ENCODE results near the gene ANO3. TPM values are rescaled to one million over a fixed set of nuclear protein-coding genes. Genes with fewer than 3 reads are reported as not detected.

Gene ANO3
- total RNA-seq, 1 donor from 2014 or later, result not detected

DNA sequence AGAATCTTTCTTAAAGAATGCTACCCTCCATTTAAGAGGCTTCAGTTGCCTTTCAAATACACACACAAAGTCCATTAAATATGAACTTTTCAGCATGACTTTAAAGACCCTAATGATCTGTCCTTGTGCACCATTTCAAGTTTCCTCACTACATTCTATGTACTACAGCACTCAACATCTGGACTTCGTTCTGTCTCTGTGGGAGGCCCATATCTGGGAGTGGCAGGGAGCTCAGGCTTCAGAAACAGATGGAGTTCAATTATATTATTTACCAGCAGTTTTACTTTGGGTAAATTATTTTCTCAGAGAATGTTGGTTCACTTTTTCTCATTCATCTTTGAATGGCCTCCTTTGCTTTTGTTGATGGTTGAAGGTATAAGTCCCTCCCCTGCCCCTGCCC lies 67.4 kb downstream of the ANO3 start:
- no peaks in the 10 kb centered on the region for H3K27me3 ChIP-seq

DNA sequence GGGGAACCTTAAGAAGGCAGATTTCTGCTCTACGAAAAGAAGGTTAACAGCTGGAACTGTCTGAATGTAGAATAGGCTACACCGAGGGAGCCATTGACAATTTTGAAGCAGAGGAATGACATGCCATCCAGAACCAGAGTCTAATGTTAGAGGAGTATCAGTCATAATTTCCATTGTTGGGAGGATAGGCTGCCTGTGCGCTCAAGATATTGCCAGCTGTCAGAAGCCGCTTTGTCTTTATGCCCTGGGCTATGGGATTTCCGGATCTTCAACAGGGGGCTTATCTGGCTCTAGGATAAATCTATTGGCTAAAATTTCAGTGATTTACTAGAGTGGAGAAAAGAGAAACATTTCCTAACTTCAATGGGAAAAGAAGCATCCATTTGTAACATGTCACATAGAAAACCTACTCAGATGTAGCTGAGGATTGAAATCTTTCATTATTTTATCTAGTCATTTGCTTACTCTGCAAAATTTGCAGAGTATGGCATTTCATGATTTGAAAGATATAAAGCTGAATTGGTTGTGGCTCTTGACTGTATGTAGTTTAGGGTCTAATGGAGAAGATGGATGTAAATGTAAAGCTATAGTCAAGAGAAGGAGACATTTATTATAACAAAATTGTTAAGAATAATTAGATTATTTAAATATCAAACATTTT lies 78.9 kb downstream of the ANO3 start:
- no peaks in the 10 kb centered on the region for H3K27me3 ChIP-seq
- H3K36me3 ChIP-seq, result no peaks in the 10 kb centered on the region
- DNase-seq (ENCODE audit: extremely low spot score in 2 of 2), result no peak
- H3K9me3 ChIP-seq, result no peaks in the 10 kb centered on the region
- TF ChIP-seq, protein P1, sequence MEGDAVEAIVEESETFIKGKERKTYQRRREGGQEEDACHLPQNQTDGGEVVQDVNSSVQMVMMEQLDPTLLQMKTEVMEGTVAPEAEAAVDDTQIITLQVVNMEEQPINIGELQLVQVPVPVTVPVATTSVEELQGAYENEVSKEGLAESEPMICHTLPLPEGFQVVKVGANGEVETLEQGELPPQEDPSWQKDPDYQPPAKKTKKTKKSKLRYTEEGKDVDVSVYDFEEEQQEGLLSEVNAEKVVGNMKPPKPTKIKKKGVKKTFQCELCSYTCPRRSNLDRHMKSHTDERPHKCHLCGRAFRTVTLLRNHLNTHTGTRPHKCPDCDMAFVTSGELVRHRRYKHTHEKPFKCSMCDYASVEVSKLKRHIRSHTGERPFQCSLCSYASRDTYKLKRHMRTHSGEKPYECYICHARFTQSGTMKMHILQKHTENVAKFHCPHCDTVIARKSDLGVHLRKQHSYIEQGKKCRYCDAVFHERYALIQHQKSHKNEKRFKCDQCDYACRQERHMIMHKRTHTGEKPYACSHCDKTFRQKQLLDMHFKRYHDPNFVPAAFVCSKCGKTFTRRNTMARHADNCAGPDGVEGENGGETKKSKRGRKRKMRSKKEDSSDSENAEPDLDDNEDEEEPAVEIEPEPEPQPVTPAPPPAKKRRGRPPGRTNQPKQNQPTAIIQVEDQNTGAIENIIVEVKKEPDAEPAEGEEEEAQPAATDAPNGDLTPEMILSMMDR (IDR thresholded peaks at IDR 0.05), result no peak
- TF ChIP-seq POLR2A (IDR thresholded peaks at IDR 0.05) (no peak), POLR2AphosphoS5 (IDR thresholded peaks at IDR 0.05; ENCODE audit: insufficient read depth in 1 of 2, low read depth in 1 of 2) (no peak)
- no peak overlapping the region for H3K27ac ChIP-seq
- H3K4me3 ChIP-seq, result no peak overlapping the region
- H3K4me1 ChIP-seq, result no peaks in the 10 kb centered on the region
- intact Hi-C loops (cut with DNase I), result no loop called here

More for the DNA sequence above, 67.4 kb downstream of the ANO3 start:
- intact Hi-C loops (cut with DNase I), result no loop called here
- no peaks in the 10 kb centered on the region for H3K9me3 ChIP-seq
- H3K4me1 ChIP-seq, result no peaks in the 10 kb centered on the region
- no peak for TF ChIP-seq POLR2AphosphoS5 (IDR thresholded peaks at IDR 0.05; ENCODE audit: insufficient read depth in 1 of 2, low read depth in 1 of 2)
- TF ChIP-seq POLR2A (IDR thresholded peaks at IDR 0.05), result no peak
- TF ChIP-seq, protein P1 (IDR thresholded peaks at IDR 0.05), result no peak
- no peaks in the 10 kb centered on the region for H3K36me3 ChIP-seq
- H3K27ac ChIP-seq, result no peak overlapping the region
- no peak for DNase-seq (ENCODE audit: extremely low spot score in 2 of 2)
- no peak overlapping the region for H3K4me3 ChIP-seq

DNA sequence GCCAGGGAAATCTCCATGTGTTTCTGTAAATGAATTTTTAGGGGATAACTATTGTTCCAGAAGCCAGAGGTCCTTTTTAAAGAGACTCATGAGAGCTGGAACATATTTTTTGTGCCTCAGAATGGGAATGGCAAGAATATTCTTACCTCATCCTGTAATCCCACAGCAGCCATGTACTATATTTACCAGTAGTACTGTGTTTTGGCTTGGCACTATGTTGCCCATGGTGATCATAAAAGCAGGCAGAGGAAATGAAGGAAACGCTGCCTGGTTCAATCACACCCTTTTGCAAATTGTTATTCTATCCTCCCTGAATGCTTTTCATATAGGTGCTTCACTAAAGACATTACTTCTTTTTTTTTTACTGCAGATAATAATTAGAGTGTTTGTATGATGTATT lies 81.0 kb downstream of the ANO3 start:
- Histone ChIP-seq H3K4me1 (no peaks in the 10 kb centered on the region), H3K36me3 (no peaks in the 10 kb centered on the region), H3K27me3 (no peaks in the 10 kb centered on the region), H3K9me3 (no peaks in the 10 kb centered on the region), H3K27ac (no peak overlapping the region), H3K4me3 (no peak overlapping the region)
- intact Hi-C loops (cut with DNase I), result no loop called here
- DNase-seq (ENCODE audit: extremely low spot score in 2 of 2), result no peak
- TF ChIP-seq POLR2AphosphoS5 (IDR thresholded peaks at IDR 0.05; ENCODE audit: insufficient read depth in 1 of 2, low read depth in 1 of 2), result no peak
- TF ChIP-seq POLR2A (IDR thresholded peaks at IDR 0.05), result no peak
- TF ChIP-seq, protein P1 (IDR thresholded peaks at IDR 0.05), result no peak

DNA sequence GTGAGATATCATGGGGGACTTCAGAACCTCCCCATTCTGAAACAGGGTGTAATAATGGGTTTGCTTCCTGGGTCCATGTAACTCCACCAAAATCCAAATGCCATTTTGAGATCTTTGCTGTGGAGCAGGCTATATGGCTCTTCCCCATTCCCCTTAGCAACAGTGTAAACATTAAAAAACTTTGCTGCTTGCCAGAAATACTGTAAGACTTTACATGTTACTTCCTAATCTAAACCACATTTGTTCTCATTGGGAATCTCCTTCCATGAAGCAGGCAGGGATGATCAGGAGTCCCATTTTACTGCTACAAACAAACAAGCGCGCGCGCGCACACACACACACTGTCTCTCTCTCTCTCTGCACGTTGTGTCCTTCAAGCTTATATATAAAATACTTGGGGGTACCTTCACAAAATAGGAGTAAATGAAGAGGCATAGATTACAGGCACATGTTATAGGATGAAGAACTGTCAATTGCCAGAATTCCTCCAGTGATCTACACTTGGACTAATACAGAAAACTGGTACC lies 86.5 kb downstream of the ANO3 start:
- Histone ChIP-seq H3K4me1 (no peaks in the 10 kb centered on the region), H3K36me3 (no peaks in the 10 kb centered on the region), H3K4me3 (no peak overlapping the region), H3K27me3 (no peaks in the 10 kb centered on the region), H3K9me3 (no peaks in the 10 kb centered on the region), H3K27ac (no peak overlapping the region)
- intact Hi-C loops (cut with DNase I), result no loop called here
- DNase-seq (ENCODE audit: extremely low spot score in 2 of 2), result no peak
- TF ChIP-seq, protein P1 (IDR thresholded peaks at IDR 0.05), result no peak
- no peak for TF ChIP-seq POLR2A (IDR thresholded peaks at IDR 0.05)
- no peak for TF ChIP-seq POLR2AphosphoS5 (IDR thresholded peaks at IDR 0.05; ENCODE audit: insufficient read depth in 1 of 2, low read depth in 1 of 2)

DNA sequence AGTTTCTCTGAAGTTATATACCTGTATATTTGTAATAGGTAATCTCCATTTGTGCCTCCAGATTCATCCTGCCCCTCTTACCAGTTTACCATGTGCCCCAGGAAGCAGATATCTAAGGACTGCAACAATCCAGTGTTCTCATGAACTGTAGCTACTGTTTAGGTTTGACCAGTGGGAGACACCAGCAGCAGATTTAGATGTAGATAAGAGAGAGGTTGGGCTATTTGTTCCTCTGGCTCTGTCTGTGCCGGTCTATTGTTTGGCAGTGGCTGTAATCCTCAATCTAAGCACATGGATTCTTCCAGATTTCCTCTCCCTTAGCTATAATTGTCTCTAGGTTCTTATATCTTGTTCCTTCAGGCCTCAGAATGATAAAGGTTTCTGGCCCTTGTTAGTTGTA lies 88.4 kb downstream of the ANO3 start:
- no peaks in the 10 kb centered on the region for H3K9me3 ChIP-seq
- DNase-seq (ENCODE audit: extremely low spot score in 2 of 2), result no peak
- intact Hi-C loops (cut with DNase I), result no loop called here
- H3K27me3 ChIP-seq, result no peaks in the 10 kb centered on the region
- H3K4me3 ChIP-seq, result no peak overlapping the region
- H3K27ac ChIP-seq, result no peak overlapping the region
- no peaks in the 10 kb centered on the region for H3K36me3 ChIP-seq
- H3K4me1 ChIP-seq, result no peaks in the 10 kb centered on the region
- TF ChIP-seq, protein P1 (IDR thresholded peaks at IDR 0.05), result no peak
- TF ChIP-seq POLR2A (IDR thresholded peaks at IDR 0.05), result no peak
- no peak for TF ChIP-seq POLR2AphosphoS5 (IDR thresholded peaks at IDR 0.05; ENCODE audit: insufficient read depth in 1 of 2, low read depth in 1 of 2)

All from vagina (tissue), 2 donors.